GM12878 (cell line): ENCODE data around the gene XPO6. TPM values are rescaled to one million over a fixed set of nuclear protein-coding genes. Genes with fewer than 3 reads are reported as not detected.

Experiments
- ATAC-seq: fragments of 200-7000 bp; cut with Tn5 transposase; 3 replicates; pipeline ENCODE4 v1.9.1; 2020; ENCODE audit warnings: mild to moderate bottlenecking, moderate library complexity
- BruUV-seq: library from RNA; stranded (reverse); fragments of 400-500 nt; replicated peaks from 2 replicates; lab custom pipeline; 2021; lab: Mats Ljungman, UMichigan
- CTCF ChIA-PET: fragments of 300-600 bp; sonication (Branson Sonifier 250); formaldehyde crosslinking; extraction: SDS; loops from one replicate; lab custom pipeline; 2021; ENCODE audit warnings: inconsistent platforms; lab: Yijun Ruan, JAX
- POLR2A ChIA-PET: fragments of 350-600 bp; formaldehyde crosslinking; extraction: SDS; loops from one replicate; lab custom pipeline; 2021; ENCODE audit warnings: inconsistent platforms; lab: Charles Lee
- RAD21 ChIA-PET: fragments of 300-600 bp; sonication (Branson Sonifier 250); formaldehyde crosslinking; loops from one replicate; lab custom pipeline; 2023; ENCODE audit warnings: antibody characterized with exemption; ENCODE audit not compliant: unreplicated experiment; lab: Charles Lee
- SMC1A ChIA-PET: fragments of 300-600 bp; sonication (Branson Sonifier 250); formaldehyde crosslinking; loops from one replicate; lab custom pipeline; 2023; ENCODE audit not compliant: unreplicated experiment, uncharacterized antibody; lab: Charles Lee
- DNase-seq: peaks from one replicate; pipeline ENCODE4 v3.0.0-alpha.2; 2011; ENCODE audit warnings: low read depth, low spot score
- FAIRE-seq: peaks from 3 replicates; lab custom pipeline; 2011; peaks lifted over from hg19 to GRCh38; lab: Jason Lieb, UNC
- H2AFZ ChIP-seq: 2 replicates; pipeline ENCODE4 v1.6.0; 2011; ENCODE audit warnings: low read depth, low read length, control low read depth; ENCODE audit not compliant: control insufficient read depth
- H3K27ac ChIP-seq: 2 replicates; pipeline ENCODE4 v1.5.1; 2011; ENCODE audit warnings: control low read depth; ENCODE audit not compliant: control insufficient read depth, insufficient read depth
- H3K27me3 ChIP-seq, 2 experiments: replicated peaks in 1 of 2; 2 replicates each; pipeline versions ENCODE4 v1.6.0 to v1.6.1; 2011; ENCODE audit warnings: low read length in 1 of 2; ENCODE audit not compliant: control insufficient read depth in 2 of 2, insufficient read depth in 2 of 2
- H3K36me3 ChIP-seq, 2 experiments: 2 replicates each; pipeline ENCODE4 v1.5.1; 2011; ENCODE audit warnings: low read length in 1 of 2; ENCODE audit not compliant: control insufficient read depth in 2 of 2, insufficient read depth in 2 of 2
- H3K4me1 ChIP-seq: 2 replicates; pipeline ENCODE4 v1.6.1; 2011; ENCODE audit warnings: mild to moderate bottlenecking, low read length, moderate library complexity, mixed read lengths; ENCODE audit not compliant: control insufficient read depth, insufficient read depth
- H3K4me2 ChIP-seq: 2 replicates; pipeline ENCODE4 v1.6.0; 2011; ENCODE audit warnings: control low read depth; ENCODE audit not compliant: control insufficient read depth, insufficient read depth
- H3K4me3 ChIP-seq: fragments of 200-600 bp; sonication (generic); 2 replicates; pipeline ENCODE4 v1.5.1; 2016
- H3K79me2 ChIP-seq: 2 replicates; pipeline ENCODE4 v1.6.0; 2011; ENCODE audit warnings: low read length; ENCODE audit not compliant: control insufficient read depth, insufficient read depth
- H3K9ac ChIP-seq: 2 replicates; pipeline ENCODE4 v1.8.0; 2011; ENCODE audit warnings: low read length, control low read depth, mixed read lengths; ENCODE audit not compliant: control insufficient read depth, insufficient read depth
- H3K9me3 ChIP-seq: replicated peaks from 3 replicates; pipeline ENCODE4 v1.5.1; 2011; ENCODE audit warnings: mild to moderate bottlenecking, low read length; ENCODE audit not compliant: control insufficient read depth, insufficient read depth
- H4K20me1 ChIP-seq: 2 replicates; pipeline ENCODE4 v1.6.0; 2011; ENCODE audit not compliant: control insufficient read depth, insufficient read depth
- BCL11A ChIP-seq: IDR thresholded peaks from 2 replicates; pipeline ENCODE4 v1.6.1; 2011; ENCODE audit warnings: low read depth, low read length
- BCL3 ChIP-seq: IDR thresholded peaks from 2 replicates; pipeline ENCODE4 v1.6.1; 2011; ENCODE audit warnings: borderline replicate concordance, low read depth, mild to moderate bottlenecking, moderate library complexity, low read length; ENCODE audit not compliant: insufficient read depth, poor library complexity, severe bottlenecking
- FOS ChIP-seq: IDR thresholded peaks from 3 replicates; pipeline ENCODE4 v1.6.1; 2011; ENCODE audit warnings: borderline replicate concordance; ENCODE audit not compliant: insufficient read length; ENCODE audit errors: extremely low read depth
- KAT2A ChIP-seq: conservative IDR thresholded peaks from 2 replicates; pipeline ENCODE4 v1.6.1; 2011; ENCODE audit warnings: low read depth, low read length; ENCODE audit not compliant: control insufficient read depth
- KLF5 ChIP-seq: fragments of 450-650 bp; IDR thresholded peaks from 2 replicates; pipeline ENCODE4 v1.6.1; 2014; ENCODE audit warnings: mild to moderate bottlenecking; ENCODE audit not compliant: partially characterized antibody
- NFIC ChIP-seq: IDR thresholded peaks from 2 replicates; pipeline ENCODE4 v1.6.1; 2012; ENCODE audit warnings: low read depth, mild to moderate bottlenecking, inconsistent platforms, low read length, moderate library complexity
- NR2C1 ChIP-seq: fragments of 450-650 bp; IDR thresholded peaks from 2 replicates; pipeline ENCODE4 v1.6.1; 2017; ENCODE audit warnings: antibody characterized with exemption, mild to moderate bottlenecking, moderate library complexity
- PAX5 ChIP-seq: IDR thresholded peaks from 2 replicates; pipeline ENCODE4 v1.6.1; 2011; ENCODE audit warnings: low read depth, low read length, borderline replicate concordance
- PBX3 ChIP-seq: IDR thresholded peaks from 2 replicates; pipeline ENCODE4 v1.6.1; 2011; ENCODE audit warnings: mild to moderate bottlenecking, low read depth, low read length, moderate library complexity; ENCODE audit not compliant: insufficient replicate concordance
- POLR2A ChIP-seq: IDR thresholded peaks from 2 replicates; pipeline ENCODE4 v1.6.1; 2011; ENCODE audit warnings: low read depth, mild to moderate bottlenecking, low read length
- POLR2AphosphoS2 ChIP-seq: IDR thresholded peaks from 2 replicates; pipeline ENCODE4 v1.6.1; 2011; ENCODE audit warnings: low read depth, mild to moderate bottlenecking, low read length, improper control_type of control experiment, moderate library complexity
- SMARCA5 ChIP-seq: fragments of 450-650 bp; IDR thresholded peaks from 2 replicates; pipeline ENCODE4 v1.6.1; 2017; ENCODE audit warnings: mild to moderate bottlenecking
- SREBF1 ChIP-seq: IDR thresholded peaks from 2 replicates; pipeline ENCODE4 v1.6.1; 2012; ENCODE audit warnings: mild to moderate bottlenecking, low read length
- STAT3 ChIP-seq: IDR thresholded peaks from 2 replicates; pipeline ENCODE4 v1.6.1; 2011; ENCODE audit warnings: low read depth, low read length, improper control_type of control experiment
- WGBS: methylation state at CpG from one replicate; pipeline ENCODE4 v1.1.6; 2016; ENCODE audit warnings: low lambda C conversion rate; ENCODE audit not compliant: insufficient replicate concordance, insufficient coverage; ENCODE audit errors: missing lambda C conversion rate; 5-methylcytosine and 5-hydroxymethylcytosine counted together
- in situ Hi-C: fragments of 300-500 bp; cut with MboI; formaldehyde crosslinking; loops from 9 replicates; pipeline ENCODE4 v1.14.3; 2018; ENCODE audit warnings: mixed read lengths
- intact Hi-C: fragments of 100-400 bp; cut with micrococcal nuclease; formaldehyde crosslinking; loops from one replicate; pipeline ENCODE4 v1.14.2; 2022; ENCODE audit not compliant: unreplicated experiment
- polyA plus RNA-seq, 11 experiments: library from polyadenylated mRNA; depleted of rRNA in 4 of 11; unstranded in 6 of 11; stranded (reverse) in 5 of 11; fragments of >200 nt; fragmentation: Nextera tagmentation in 4 of 11; fragmentation: Illumina TruSeq in 1 of 11; extraction: Ambion mirVana in 4 of 11; extraction: Trizol in 1 of 11; gene quantifications; 1 replicate in 1 of 11; 2 replicates in 10 of 11; pipeline versions ENCODE4 v1.2.1 to v1.2.3, GENCODE V29; 2011 to 2016; ENCODE audit warnings: inconsistent platforms in 2 of 11, missing spikeins in 2 of 11, low read depth in 1 of 11
- total RNA-seq, 4 experiments: library from RNA; depleted of rRNA in 3 of 4; stranded (reverse); fragments of >200 nt in 3 of 4; fragmentation: Illumina TruSeq in 1 of 4; extraction: Trizol in 1 of 4; gene quantifications; 2 replicates each; pipeline versions ENCODE4 v1.2.1 to v1.2.3, GENCODE V29; 2013 to 2021
- TF ChIP-seq, protein P1 (sequence below): IDR thresholded peaks from 2 replicates; pipeline ENCODE4 v1.6.1; 2012; ENCODE audit warnings: improper control_type of control experiment, low read depth, low read length; ENCODE audit not compliant: insufficient replicate concordance

XPO6 gene
- total and polyA plus RNA-seq, 10 of the 15 experiments (the other 5 are each of a cell fraction or from before 2014, with no cell fraction given) = 9.9 to 246 (median 110) TPM

DNA sequence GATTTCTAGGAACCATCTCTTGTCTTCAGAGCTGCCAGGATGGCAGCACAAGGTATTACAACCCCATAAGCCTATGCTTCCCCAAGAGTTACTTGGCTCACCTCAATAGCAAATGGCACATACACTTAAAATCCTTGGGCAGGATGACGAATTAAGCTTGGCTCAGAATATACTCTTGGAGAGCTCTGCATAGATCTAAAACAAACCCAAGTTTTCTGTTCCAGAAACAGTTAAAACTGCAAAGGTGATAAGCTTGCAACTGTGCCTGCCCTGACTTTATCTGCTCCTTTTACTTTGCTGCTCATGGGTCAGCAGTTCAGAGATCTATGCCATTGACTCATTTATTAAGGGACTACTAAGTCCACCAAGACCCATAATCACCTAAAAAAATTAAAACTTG, 26.1 kb downstream of the XPO6 start:
- ChIA-PET CTCF (interaction anchor here (1.0 to 2.5 kb wide), 5 partner anchors 8 to 44 kb away, joined by 3 to 13 read pairs (median 5); no protein-coding TSS in a partner anchor), POLR2A (interaction anchor here (0.9 to 5.0 kb wide), 4 partner anchors 9 to 44 kb away, joined by 3 to 71 read pairs (median 23); no protein-coding TSS in a partner anchor), SMC1A (interaction anchor here (0.6 to 15.4 kb wide), 5 partner anchors 11 to 59 kb away, joined by 3 to 272 read pairs (median 3); partner anchors contain the start of gene XPO6), RAD21 (interaction anchor here (1.4 to 11.0 kb wide), 3 partner anchors 14 to 44 kb away, joined by 3 to 192 read pairs (median 48); partner anchors contain the start of gene XPO6)
- FAIRE-seq (no peak), DNase-seq (no peak), ATAC-seq (no peak)
- no peaks in the 10 kb centered on the region; the same call in 2 of the 3 replicates for H3K9me3 ChIP-seq
- peaks cover 1 to 11% of the 10 kb centered on the region in 2 experiments for H3K36me3 ChIP-seq
- in situ Hi-C loops = no loop called here
- H3K9ac ChIP-seq = no peak overlapping the region
- H3K27me3 ChIP-seq = no peaks in the 10 kb centered on the region
- no peak overlapping the region for H2AFZ ChIP-seq
- H3K79me2 ChIP-seq = peaks cover 88% of the 10 kb centered on the region
- H4K20me1 ChIP-seq = no peaks in the 10 kb centered on the region
- intact Hi-C loops = loop anchor here (5.0 kb wide), 1 partner anchor 43 kb away; no protein-coding TSS in a partner anchor
- no TSS peak for BruUV-seq
- peaks cover 65% of the 10 kb centered on the region for H3K4me1 ChIP-seq
- TF ChIP-seq, protein P1, sequence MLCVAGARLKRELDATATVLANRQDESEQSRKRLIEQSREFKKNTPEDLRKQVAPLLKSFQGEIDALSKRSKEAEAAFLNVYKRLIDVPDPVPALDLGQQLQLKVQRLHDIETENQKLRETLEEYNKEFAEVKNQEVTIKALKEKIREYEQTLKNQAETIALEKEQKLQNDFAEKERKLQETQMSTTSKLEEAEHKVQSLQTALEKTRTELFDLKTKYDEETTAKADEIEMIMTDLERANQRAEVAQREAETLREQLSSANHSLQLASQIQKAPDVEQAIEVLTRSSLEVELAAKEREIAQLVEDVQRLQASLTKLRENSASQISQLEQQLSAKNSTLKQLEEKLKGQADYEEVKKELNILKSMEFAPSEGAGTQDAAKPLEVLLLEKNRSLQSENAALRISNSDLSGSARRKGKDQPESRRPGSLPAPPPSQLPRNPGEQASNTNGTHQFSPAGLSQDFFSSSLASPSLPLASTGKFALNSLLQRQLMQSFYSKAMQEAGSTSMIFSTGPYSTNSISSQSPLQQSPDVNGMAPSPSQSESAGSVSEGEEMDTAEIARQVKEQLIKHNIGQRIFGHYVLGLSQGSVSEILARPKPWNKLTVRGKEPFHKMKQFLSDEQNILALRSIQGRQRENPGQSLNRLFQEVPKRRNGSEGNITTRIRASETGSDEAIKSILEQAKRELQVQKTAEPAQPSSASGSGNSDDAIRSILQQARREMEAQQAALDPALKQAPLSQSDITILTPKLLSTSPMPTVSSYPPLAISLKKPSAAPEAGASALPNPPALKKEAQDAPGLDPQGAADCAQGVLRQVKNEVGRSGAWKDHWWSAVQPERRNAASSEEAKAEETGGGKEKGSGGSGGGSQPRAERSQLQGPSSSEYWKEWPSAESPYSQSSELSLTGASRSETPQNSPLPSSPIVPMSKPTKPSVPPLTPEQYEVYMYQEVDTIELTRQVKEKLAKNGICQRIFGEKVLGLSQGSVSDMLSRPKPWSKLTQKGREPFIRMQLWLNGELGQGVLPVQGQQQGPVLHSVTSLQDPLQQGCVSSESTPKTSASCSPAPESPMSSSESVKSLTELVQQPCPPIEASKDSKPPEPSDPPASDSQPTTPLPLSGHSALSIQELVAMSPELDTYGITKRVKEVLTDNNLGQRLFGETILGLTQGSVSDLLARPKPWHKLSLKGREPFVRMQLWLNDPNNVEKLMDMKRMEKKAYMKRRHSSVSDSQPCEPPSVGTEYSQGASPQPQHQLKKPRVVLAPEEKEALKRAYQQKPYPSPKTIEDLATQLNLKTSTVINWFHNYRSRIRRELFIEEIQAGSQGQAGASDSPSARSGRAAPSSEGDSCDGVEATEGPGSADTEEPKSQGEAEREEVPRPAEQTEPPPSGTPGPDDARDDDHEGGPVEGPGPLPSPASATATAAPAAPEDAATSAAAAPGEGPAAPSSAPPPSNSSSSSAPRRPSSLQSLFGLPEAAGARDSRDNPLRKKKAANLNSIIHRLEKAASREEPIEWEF = no peak
- TF ChIP-seq STAT3 (no peak), PAX5 (no peak), NFIC (no peak), POLR2AphosphoS2 (no peak), FOS (no peak), BCL11A (no peak), SREBF1 (no peak), POLR2A (no peak), PBX3 (no peak), BCL3 (no peak), SMARCA5 (no peak), KLF5 (no peak), KAT2A (no peak), NR2C1 (no peak)
- H3K4me3 ChIP-seq = no peak overlapping the region
- H3K4me2 ChIP-seq = no peak overlapping the region; the same call in 1 of the 2 replicates
- H3K27ac ChIP-seq = peak overlapping the region; percentile 34
- 100% methylated on average over 1 of the region's 1 CpG for WGBS
